HG03521 (cell line): Measurements from ENCODE around the gene HOXB2.

Experiments
- ATAC-seq: cut with Tn5 transposase; IDR thresholded peaks from one replicate; pipeline ENCODE4 v1.9.1; 2021; ENCODE audit warnings: mild to moderate bottlenecking, moderate library complexity; ENCODE audit not compliant: unreplicated experiment

HOXB2 gene

DNA sequence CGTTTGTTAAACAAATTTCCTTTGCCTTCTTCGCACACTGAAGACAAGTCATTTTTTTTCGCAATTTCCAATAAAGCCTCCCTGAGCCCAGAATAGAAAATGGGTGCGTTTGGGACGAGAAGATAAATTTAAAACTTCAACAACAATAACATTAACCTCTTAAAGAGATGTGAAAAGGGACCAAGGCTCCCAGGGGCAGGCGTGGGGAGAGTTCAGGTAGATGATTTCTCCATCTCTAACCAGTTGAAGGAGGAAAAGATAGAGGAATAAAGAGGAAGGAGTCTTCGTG, 34.5 kb upstream of the HOXB2 start:
- ATAC-seq = no peak

DNA sequence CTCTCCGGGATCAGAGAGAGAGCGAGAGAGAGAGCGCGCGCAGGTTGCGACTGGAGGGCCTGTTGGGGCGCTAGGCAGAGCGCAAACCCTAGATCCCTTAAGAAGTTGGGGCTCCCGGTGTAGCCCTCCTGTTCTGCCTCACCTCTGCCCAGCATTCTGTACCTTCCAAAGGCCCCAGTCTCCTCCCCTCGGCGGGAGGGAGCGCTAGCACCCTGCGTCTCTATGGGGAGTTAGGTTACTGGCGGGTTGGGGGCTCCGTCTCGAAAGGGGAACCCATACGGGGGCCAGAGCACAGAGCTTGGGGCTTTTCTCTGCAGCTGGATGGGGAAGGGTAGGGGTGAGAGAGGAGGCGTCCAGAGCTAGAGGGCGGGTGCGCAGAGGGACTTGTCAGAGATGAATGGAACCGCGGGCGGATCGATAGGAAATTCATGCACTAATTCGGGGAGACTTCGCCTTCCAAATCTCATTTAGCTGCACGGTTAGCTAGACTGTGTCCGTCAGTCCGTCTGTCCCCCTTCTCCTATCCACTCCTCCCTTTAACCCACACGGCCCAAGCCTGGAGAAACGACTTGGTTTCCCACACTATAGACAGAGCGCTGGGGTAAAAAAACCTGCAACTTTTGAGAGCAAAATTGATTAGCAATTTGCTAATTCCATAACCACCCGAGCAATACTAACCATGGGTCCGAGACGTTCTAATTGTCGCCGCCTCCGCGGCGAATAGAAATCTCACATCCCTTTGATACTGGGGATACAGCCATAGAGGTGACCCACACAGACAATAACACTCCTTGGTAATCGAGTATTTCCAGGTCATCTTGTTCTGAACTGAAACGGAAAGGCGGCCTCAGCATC, 33.9 kb upstream of the HOXB2 start:
- no peak for ATAC-seq

- ATAC-seq = no peak
Measured at GRCh38 chr17:48577946-48578615, 33.2 kb upstream of the HOXB2 start, which contains the start of gene HOXB4. HOXB4 (minus strand) TSS chr17:48578350; CDS start chr17:48578319, 31 bp downstream.

DNA sequence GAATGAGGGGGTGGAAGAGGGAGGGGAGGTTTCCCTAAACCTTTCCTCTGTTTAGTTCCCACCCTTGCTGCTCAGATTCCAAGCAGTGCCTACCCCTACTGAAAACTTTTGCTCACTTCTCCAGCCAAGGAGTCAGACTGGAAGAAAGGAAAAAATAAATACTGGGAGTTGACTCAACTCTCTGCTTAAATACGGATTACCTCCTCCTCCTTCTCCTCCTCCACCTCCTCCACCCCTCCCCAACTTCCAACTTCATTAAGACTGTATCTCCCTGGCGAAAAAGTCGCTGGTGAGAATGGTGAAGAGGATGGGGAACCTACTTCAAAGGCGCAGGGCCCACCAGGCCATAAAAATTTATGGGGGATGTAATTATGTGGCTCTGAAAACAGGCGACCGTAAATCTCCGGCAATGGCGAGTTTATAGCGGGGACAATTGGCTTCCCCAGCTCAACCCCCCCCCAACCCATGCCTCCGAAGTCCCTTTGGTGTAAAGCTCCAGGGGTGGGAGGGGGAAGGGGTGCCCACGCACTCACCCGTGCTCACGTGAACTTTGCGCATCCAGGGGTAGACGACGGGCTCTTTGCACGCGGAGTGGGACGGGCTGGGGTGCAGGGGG, 32.5 kb upstream of the HOXB2 start:
- ATAC-seq = no peak

DNA sequence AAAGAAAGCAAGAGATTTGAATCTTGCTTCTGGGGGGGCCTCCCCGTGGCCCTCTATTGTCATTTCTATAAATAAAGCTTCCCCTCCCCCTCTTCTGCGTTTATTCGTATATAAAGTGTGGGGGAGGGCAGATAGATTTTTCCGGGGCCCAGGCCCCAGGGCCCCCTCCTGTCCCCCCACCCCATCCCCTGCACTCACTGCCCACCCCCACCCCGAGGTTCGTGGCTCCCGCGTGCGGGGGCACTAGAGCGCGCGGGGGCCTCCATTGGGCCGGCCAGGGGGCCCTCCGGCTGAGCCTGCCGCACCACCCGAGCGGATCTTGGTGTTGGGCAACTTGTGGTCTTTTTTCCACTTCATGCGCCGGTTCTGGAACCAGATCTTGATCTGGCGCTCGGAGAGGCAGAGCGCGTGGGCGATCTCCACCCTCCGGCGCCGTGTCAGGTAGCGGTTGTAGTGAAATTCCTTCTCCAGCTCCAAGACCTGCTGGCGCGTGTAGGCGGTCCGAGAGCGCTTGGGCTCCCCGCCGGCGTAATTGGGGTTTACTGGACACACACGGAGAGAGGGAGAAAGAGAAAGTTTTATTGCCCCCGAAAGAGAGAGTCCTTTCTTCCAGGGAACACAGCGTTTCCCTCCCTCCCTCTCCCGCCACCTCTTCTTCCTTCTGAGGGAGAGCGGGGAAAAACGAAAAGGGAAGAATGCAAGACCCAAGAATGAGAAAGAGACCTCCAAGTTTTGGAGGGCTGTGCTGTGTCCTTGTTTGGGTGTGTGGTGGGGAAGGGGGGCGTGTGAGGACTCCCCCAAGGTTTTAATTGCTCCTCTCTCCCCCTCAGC, 31.8 kb upstream of the HOXB2 start:
- ATAC-seq = no peak

DNA sequence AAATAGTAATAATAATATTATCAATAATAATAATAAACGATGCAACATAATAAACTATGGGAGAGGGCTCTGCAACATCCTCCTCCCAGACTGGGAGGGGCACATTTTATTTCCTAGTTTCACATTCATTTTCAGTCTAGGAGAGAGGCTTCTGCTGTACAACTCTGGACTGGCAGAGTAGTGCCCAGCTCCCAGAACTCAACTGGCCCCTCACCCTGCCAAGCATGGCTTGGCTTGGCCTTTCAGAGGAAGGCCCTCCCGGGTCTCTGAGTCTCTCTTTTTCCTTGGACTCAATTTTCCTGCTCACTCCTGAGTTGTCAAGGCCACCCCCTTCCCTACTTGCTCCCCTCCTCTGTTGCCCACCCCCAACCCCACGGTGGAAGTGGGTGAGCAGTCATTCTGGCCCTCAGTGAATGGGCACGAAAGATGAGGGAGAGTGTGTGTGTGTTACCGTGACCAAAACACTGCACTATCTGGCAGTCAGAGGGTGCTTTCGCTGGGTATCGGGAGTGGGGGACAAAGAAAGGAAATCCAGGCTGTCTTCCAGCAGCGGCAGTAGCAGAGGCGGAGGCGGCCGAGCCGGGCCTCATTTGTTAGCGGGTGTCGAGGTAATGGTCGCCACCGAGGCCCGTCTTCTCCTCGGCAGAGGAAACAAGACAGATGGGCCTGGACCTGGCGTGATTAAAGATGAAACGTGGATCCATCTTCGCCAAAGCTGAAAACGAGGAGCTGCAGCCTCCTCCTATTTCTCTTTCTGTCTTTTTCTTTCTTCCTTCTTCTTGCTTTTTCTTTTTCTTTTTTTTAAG, 31.0 kb upstream of the HOXB2 start:
- no peak for ATAC-seq

DNA sequence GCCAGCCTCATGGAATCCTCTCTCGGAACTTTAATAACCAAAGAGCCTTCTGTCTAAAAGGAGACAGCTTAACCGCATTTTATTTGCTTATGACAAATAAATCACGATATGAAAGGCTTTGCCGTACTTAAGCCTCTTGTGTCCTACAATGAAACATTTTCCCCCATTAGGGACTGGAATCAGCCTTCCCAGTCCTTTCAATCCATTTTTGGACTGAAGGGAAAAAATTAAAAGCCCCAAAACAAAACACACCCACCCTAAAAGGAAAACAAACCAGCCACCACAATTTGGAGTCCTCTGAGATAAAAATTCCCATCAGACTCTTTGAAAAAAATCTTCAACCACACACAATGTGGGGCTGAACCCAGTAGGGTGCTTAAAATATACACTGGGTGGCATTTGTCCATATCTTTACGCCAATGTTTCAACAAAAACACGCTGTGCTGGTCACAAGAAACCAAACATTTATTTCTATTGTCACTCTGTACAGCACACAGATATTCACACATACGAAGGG, 30.2 kb upstream of the HOXB2 start:
- no peak for ATAC-seq

- no peak for ATAC-seq
Measured at GRCh38 chr17:48574505-48575065, 29.7 kb upstream of the HOXB2 start.

GRCh38 chr17:48571826-48572417, 27.0 kb upstream of the HOXB2 start:
- no peak for ATAC-seq

DNA sequence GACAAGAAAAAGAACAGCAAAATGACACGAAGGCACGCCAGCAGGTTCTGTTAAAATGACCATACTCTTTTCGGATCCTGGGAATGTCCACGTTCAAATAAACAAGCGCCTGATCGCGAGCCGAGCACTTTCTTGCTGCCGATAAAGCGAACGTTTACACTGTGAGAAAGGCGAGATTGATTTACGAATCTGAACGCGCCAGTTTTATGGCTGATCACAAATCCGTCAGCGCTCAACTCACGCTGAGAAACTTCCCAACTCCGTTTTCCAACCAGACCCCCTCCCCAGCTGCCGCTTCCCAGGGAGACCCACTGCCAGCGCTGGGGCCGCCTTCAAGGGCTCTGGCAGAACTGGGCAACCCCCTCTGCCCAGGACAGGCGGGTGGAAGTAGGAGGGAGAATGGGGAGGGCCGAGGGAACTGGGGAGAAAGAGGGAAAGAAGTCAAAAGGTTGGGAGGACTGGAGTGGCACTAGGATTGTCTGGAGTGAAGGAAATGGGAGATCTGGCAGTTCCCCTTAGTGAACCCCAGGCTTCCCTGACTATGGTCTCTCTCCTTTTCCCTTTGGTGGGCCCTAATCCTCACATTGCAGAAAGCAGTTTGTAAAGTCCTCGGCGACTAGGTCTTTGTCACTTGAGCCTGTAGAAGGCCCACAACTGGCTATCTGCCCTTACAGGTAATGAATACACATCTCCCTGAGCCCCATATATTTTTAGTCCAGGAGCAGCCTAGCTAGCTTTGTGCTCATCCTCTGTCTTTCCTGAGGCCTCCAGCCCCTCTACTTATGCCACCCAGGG, 26.3 kb upstream of the HOXB2 start:
- ATAC-seq = no peak

GRCh38 chr17:48570325-48571023, 25.6 kb upstream of the HOXB2 start:
- ATAC-seq = no peak

DNA sequence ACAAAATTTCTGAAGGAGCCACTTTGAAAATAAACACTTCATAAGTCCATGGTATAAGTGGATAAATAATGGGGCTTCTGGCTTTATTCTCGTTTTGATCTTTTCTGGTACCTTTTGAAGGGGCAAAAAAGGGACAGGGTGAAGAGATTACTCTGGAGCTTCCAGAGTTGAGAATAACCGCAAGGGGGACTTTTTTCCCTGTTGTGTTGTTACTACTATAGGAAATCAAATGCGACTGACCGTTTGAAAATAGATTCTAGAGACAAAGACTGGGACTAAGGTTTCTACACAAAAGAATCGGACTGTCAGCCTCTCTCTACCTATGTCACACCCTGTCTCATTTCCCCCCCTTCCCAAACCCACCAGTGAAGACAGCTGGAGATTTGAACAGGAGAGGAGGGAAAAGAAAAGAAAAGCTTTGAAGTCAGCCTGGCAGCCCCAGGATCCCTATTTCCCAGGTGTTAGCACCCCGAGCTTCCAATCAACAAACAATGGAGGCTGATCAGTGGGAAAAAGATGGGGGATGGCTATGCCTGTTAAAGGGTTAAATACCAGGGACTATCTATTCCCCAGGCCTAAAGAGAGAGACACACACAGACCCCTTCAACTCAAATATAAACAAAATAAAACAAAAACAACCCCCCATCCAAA, 24.9 kb upstream of the HOXB2 start:
- no peak for ATAC-seq

GRCh38 chr17:48569240-48569582, 24.3 kb upstream of the HOXB2 start:
- no peak for ATAC-seq

DNA sequence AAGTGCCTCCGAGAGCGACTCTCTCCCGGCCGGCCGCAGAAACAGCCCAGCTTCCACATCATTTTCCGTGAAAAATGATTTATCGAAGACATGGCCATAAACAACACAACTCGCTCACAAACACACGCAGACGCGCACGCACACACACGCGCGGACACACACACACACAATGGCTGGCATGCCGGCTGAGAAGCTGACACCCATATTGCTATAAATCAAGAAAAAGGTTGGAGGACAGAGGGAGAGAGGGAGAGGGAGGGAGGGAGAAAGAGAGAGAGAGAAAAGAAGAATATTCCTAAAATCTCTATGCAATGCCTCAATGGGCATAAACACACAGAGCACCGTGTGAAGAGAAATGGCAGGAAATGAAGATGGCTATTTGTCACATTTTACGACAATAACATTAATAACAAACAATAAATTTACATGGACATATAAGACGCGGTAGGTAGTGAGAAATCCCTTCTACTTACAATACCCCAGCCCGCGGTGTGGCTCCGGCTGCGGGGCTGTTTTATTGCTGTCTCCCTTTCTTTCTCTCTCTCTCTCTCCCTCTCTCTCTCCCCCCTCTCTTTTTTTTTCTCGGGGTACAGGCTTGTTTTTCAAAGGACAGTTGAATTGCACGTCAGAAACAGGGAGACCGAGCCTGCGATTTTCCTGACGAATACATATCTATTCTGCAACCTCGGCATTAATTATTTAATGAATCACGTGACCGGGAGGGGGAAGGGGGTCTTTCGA, 23.8 kb upstream of the HOXB2 start:
- ATAC-seq = no peak

- ATAC-seq = no peak
Measured at GRCh38 chr17:48567646-48568354, 22.9 kb upstream of the HOXB2 start.

DNA sequence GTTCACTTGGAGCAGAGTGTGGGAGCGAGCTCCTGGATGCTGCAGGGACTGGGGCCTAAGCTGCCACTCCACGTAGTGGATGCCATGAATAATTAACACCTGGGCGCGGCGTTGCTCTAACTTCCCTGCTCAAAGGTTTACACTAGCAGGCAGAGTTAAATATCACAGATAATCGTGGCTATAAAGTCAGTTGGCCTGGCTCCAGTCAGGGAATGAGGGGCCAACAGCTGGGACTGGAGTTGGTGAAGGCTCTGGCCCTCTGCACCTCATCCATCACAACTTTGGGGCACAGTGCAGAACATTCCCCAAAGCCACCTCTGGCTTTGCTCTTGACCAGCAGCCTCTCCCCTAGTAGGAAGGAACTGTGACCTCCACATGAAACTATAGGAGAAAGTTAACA, 22.3 kb upstream of the HOXB2 start:
- no peak for ATAC-seq
